Parathyroid adenoma (tissue), 2 donors: ENCODE data around the gene YY1.

Experiments
- H2AFZ ChIP-seq: fragments of 300-600 bp; sonication (generic); one replicate; pipeline ENCODE4 v1.7.0; 2017; ENCODE audit warnings: antibody characterized with exemption, mild to moderate bottlenecking
- H3K27ac ChIP-seq: fragments of 300-600 bp; sonication (generic); one replicate; pipeline ENCODE4 v1.7.0; 2017
- H3K27me3 ChIP-seq: fragments of 300-600 bp; sonication (generic); one replicate; pipeline ENCODE4 v1.7.0; 2017; ENCODE audit warnings: low read length; ENCODE audit not compliant: control insufficient read depth, insufficient read depth
- H3K36me3 ChIP-seq: fragments of 300-600 bp; sonication (generic); one replicate; pipeline ENCODE4 v1.7.0; 2017; ENCODE audit warnings: low read length; ENCODE audit not compliant: control insufficient read depth, insufficient read depth
- H3K4me1 ChIP-seq: fragments of 300-600 bp; sonication (generic); one replicate; pipeline ENCODE4 v1.7.0; 2017; ENCODE audit warnings: control low read depth
- H3K4me2 ChIP-seq: fragments of 300-600 bp; sonication (generic); one replicate; pipeline ENCODE4 v1.7.0; 2017; ENCODE audit warnings: low read length
- H3K4me3 ChIP-seq: fragments of 300-600 bp; sonication (generic); one replicate; pipeline ENCODE4 v1.7.0; 2017; ENCODE audit warnings: low read depth, low read length
- H3K79me2 ChIP-seq: fragments of 300-600 bp; sonication (generic); one replicate; pipeline ENCODE4 v1.7.0; 2017; ENCODE audit warnings: control low read depth
- H3K9ac ChIP-seq: fragments of 300-600 bp; sonication (generic); one replicate; pipeline ENCODE4 v1.7.0; 2017; ENCODE audit warnings: mild to moderate bottlenecking
- H3K9me3 ChIP-seq: fragments of 300-600 bp; sonication (generic); one replicate; pipeline ENCODE4 v1.7.0; 2017; ENCODE audit warnings: low read length; ENCODE audit not compliant: control insufficient read depth
- CTCF ChIP-seq: fragments of 300-600 bp; sonication (generic); IDR thresholded peaks from one replicate; pipeline ENCODE4 v1.7.0; 2017; ENCODE audit warnings: antibody characterized with exemption, mild to moderate bottlenecking
- donor health status: primary hyperparathyroidism.

Gene YY1

GRCh38 chr14:100278702-100279101 is 39.8 kb downstream of the YY1 start:
- Histone ChIP-seq H3K4me1 (no peaks in the 10 kb centered on the region), H3K27me3 (no peaks in the 10 kb centered on the region), H3K9ac (no peak overlapping the region), H3K79me2 (peaks cover 53% of the 10 kb centered on the region), H3K36me3 (no peaks in the 10 kb centered on the region), H3K9me3 (no peaks in the 10 kb centered on the region), H3K4me3 (no peak overlapping the region), H2AFZ (no peak overlapping the region), H3K27ac (no peak overlapping the region), H3K4me2 (no peak overlapping the region)
- TF ChIP-seq CTCF: no peak

GRCh38 chr14:100279133-100279532 is 40.2 kb downstream of the YY1 start:
- H3K9me3 ChIP-seq: no peaks in the 10 kb centered on the region
- no peak overlapping the region for H3K27ac ChIP-seq
- no peaks in the 10 kb centered on the region for H3K36me3 ChIP-seq
- peaks cover 50% of the 10 kb centered on the region for H3K79me2 ChIP-seq
- no peak overlapping the region for H3K4me3 ChIP-seq
- H3K4me2 ChIP-seq: no peak overlapping the region
- H3K4me1 ChIP-seq: no peaks in the 10 kb centered on the region
- no peaks in the 10 kb centered on the region for H3K27me3 ChIP-seq
- no peak overlapping the region for H2AFZ ChIP-seq
- TF ChIP-seq CTCF: no peak
- no peak overlapping the region for H3K9ac ChIP-seq

GRCh38 chr14:100279563-100279962 is 40.6 kb downstream of the YY1 start:
- Histone ChIP-seq H3K4me1 (peaks cover 1% of the 10 kb centered on the region), H3K27me3 (no peaks in the 10 kb centered on the region), H3K4me3 (no peak overlapping the region), H3K36me3 (no peaks in the 10 kb centered on the region), H2AFZ (no peak overlapping the region), H3K27ac (no peak overlapping the region), H3K79me2 (peaks cover 46% of the 10 kb centered on the region), H3K9me3 (no peaks in the 10 kb centered on the region), H3K4me2 (no peak overlapping the region), H3K9ac (no peak overlapping the region)
- TF ChIP-seq CTCF: no peak

GRCh38 chr14:100281286-100282082 is 42.5 kb downstream of the YY1 start:
- Histone ChIP-seq H3K36me3 (no peaks in the 10 kb centered on the region), H3K4me2 (no peak overlapping the region), H3K79me2 (peaks cover 31% of the 10 kb centered on the region), H3K9me3 (no peaks in the 10 kb centered on the region), H3K27ac (no peak overlapping the region), H3K4me3 (no peak overlapping the region), H3K9ac (no peak overlapping the region), H2AFZ (no peak overlapping the region), H3K27me3 (no peaks in the 10 kb centered on the region), H3K4me1 (peaks cover 2% of the 10 kb centered on the region)
- TF ChIP-seq CTCF: no peak

GRCh38 chr14:100282083-100282350 is 43.1 kb downstream of the YY1 start:
- no peak overlapping the region for H3K4me2 ChIP-seq
- H2AFZ ChIP-seq: no peak overlapping the region
- peaks cover 31% of the 10 kb centered on the region for H3K79me2 ChIP-seq
- no peaks in the 10 kb centered on the region for H3K36me3 ChIP-seq
- no peak overlapping the region for H3K9ac ChIP-seq
- H3K27ac ChIP-seq: no peak overlapping the region
- no peaks in the 10 kb centered on the region for H3K9me3 ChIP-seq
- TF ChIP-seq CTCF: no peak
- no peak overlapping the region for H3K4me3 ChIP-seq
- H3K27me3 ChIP-seq: no peaks in the 10 kb centered on the region
- peaks cover 2% of the 10 kb centered on the region for H3K4me1 ChIP-seq
